NCI-H460 (cell line): ENCODE results near the gene EIF3F. TPM values are rescaled to one million over a fixed set of nuclear protein-coding genes. Genes with fewer than 3 reads are reported as not detected.
A peak's percentile ranks its signal among the peaks of the same experiment; 100 is the strongest.
"Not testable (repeated sequence)": the region's sequence is repeated elsewhere in the genome, so short reads cannot be mapped to it uniquely, and the experiment has no call there.

ENCODE experiments used
- DNase-seq: peaks from one replicate; pipeline ENCODE4 v3.0.0-alpha.2; 2016; ENCODE audit warnings: low read depth; ENCODE audit errors: extremely low read depth
- total RNA-seq: library from RNA; depleted of rRNA; stranded (reverse); fragments of >200 nt; shearing (Covaris generic); gene quantifications from 2 replicates; pipeline ENCODE4 v1.2.3, GENCODE V29; 2014

EIF3F gene
- total RNA-seq, 1 experiment from 2014 or later, result 223 TPM

GRCh38 chr11:7983832-7984590 is 3.1 kb upstream of the EIF3F start:
- DNase-seq, result no peak

GRCh38 chr11:7987560-7987883 is 385 bp downstream of the EIF3F start:
- not testable (repeated sequence) for DNase-seq

- no peak for DNase-seq
Observed at GRCh38 chr11:7994581-7995278, 7.6 kb downstream of the EIF3F start.

- DNase-seq, result no peak
Observed at GRCh38 chr11:7999795-8000194, 12.7 kb downstream of the EIF3F start.

- no peak for DNase-seq
Observed at GRCh38 chr11:8000390-8000789, 13.3 kb downstream of the EIF3F start.

GRCh38 chr11:8002676-8003075 is 15.5 kb downstream of the EIF3F start:
- no peak for DNase-seq

- DNase-seq, result no peak
Observed at GRCh38 chr11:8003187-8003586, 16.1 kb downstream of the EIF3F start.

GRCh38 chr11:8004008-8004407 is 16.9 kb downstream of the EIF3F start:
- no peak for DNase-seq

GRCh38 chr11:8005556-8005955 is 18.4 kb downstream of the EIF3F start:
- no peak for DNase-seq

- peak; percentile 69 for DNase-seq
Observed at GRCh38 chr11:8006349-8006977, 19.3 kb downstream of the EIF3F start.

GRCh38 chr11:8008212-8008611 is 21.1 kb downstream of the EIF3F start:
- no peak for DNase-seq

- DNase-seq, result no peak
Observed at GRCh38 chr11:8009856-8010255, 22.7 kb downstream of the EIF3F start.

- DNase-seq, result no peak
Observed at GRCh38 chr11:8011371-8011770, 24.2 kb downstream of the EIF3F start.

GRCh38 chr11:8011981-8012444 is 24.9 kb downstream of the EIF3F start:
- DNase-seq, result no peak

GRCh38 chr11:8013833-8014232 is 26.7 kb downstream of the EIF3F start:
- DNase-seq, result no peak

GRCh38 chr11:8015753-8016239 is 28.7 kb downstream of the EIF3F start:
- DNase-seq, result no peak

GRCh38 chr11:8016440-8016839 is 29.3 kb downstream of the EIF3F start:
- no peak for DNase-seq

GRCh38 chr11:8017071-8017470 is 29.9 kb downstream of the EIF3F start:
- DNase-seq, result no peak

GRCh38 chr11:8017894-8018483 is 30.9 kb downstream of the EIF3F start:
- DNase-seq, result no peak

- peak; percentile 13 for DNase-seq
Observed at GRCh38 chr11:8018484-8019313, 31.6 kb downstream of the EIF3F start.
